ENCODE measurements around the gene POLE. TPM values are rescaled to one million over a fixed set of nuclear protein-coding genes. Genes with fewer than 3 reads are reported as not detected.

Gene POLE
- total RNA-seq, 4 donors from 2014 or later: 25.8 to 66.0 (median 36.9) TPM

DNA sequence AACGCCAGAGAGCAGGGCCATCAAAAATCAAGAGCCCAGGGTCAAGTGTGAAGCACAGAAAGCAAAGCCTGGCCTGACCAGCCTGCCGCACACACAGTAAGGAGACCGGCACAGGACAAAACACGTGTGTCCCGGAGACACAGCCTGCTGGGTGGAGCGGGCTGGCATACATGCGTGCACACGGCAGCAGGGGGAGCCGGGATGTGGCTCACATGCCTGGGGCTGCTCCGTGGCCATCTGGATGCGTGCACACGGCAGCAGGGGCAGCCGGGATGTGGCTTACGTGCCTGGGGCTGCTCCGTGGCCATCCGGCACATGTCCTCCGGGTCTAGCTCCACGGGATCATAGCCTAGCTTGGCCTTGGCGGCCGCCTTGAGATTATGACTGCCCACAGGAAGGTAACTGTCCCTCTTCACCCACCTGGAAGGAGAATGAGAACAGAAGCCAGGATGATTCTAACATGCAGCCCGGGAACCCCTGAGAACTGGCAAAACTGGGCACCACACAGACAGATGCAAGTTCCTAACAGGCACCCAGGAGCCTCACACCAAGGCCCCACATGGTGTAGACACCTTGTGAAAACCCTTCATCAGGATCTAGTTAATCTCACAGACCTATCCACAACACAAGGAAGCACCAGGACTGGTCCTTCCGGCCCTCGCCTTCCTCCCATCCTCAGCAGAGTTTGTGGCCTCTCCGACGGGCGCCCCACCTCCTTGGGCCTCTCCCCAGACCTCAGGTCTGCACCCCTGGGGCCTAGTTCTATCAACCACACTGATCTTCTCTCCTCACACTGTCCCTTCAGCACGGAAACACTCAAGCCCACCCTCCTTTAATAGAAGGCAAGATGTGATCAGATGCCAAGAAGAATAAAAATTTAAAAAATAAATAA is 13.6 kb downstream of the POLE start:
- intact Hi-C loops (cut with DNase I; ENCODE audit: low total_unique reads): no loop called here
- no peak overlapping the region for H3K4me3 ChIP-seq (ENCODE audit: low read depth, poor library complexity, severe bottlenecking)
- WGBS, 2 donors: 92 to 94% methylated on average over 13 to 27 of the region's 27 CpGs
- no peak for DNase-seq (ENCODE audit: low spot score in 2 of 2)
- TF ChIP-seq POLR2A (IDR thresholded peaks at IDR 0.05) (no peak), CTCF (IDR thresholded peaks at IDR 0.05) (no peak)

DNA sequence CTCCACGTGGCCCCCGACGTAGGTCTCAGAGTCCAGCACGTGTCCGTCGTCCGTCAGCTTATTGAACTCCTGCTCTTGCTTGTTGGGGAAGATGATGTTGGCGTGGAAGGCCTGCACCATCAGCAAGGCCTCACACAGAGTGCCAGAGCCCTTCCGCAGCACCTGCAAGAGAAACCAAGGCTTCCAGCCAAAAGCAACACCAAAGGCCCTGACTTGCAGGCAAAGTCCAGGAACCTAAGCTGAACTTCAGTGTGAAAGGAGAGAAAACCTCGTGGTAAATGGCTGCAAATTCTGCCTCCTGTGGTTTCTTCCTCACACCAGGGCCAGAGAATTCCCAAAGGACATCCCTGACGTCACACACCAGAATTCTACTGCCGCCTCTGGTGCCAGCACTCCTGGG is 14.5 kb downstream of the POLE start:
- intact Hi-C loops (cut with DNase I; ENCODE audit: low total_unique reads): no loop called here
- 89 to 91% methylated on average over 12 of the region's 12 CpGs for WGBS, 2 donors
- no peak for DNase-seq (ENCODE audit: low spot score in 2 of 2)
- no peak for TF ChIP-seq POLR2A (IDR thresholded peaks at IDR 0.05)
- no peak for TF ChIP-seq CTCF (IDR thresholded peaks at IDR 0.05)
- no peak overlapping the region for H3K4me3 ChIP-seq (ENCODE audit: low read depth, poor library complexity, severe bottlenecking)

GRCh38 chr12:132672116-132672515 is 15.0 kb downstream of the POLE start:
- TF ChIP-seq POLR2A (IDR thresholded peaks at IDR 0.05): no peak
- no peak for TF ChIP-seq CTCF (IDR thresholded peaks at IDR 0.05)
- no peak for DNase-seq (ENCODE audit: low spot score in 2 of 2)
- H3K4me3 ChIP-seq (ENCODE audit: low read depth, poor library complexity, severe bottlenecking): no peak overlapping the region
- intact Hi-C loops (cut with DNase I; ENCODE audit: low total_unique reads): no loop called here
- 86 to 94% methylated on average over 16 of the region's 16 CpGs for whole genome bisulfite sequencing, 2 donors

GRCh38 chr12:132669166-132669879 is 17.8 kb downstream of the POLE start:
- 90 to 91% methylated on average over 17 of the region's 17 CpGs for WGBS, 2 donors
- no peak for TF ChIP-seq POLR2A (IDR thresholded peaks at IDR 0.05)
- no peak for TF ChIP-seq CTCF (IDR thresholded peaks at IDR 0.05)
- no peak for DNase-seq (ENCODE audit: low spot score in 2 of 2)
- intact Hi-C loops (cut with DNase I; ENCODE audit: low total_unique reads): no loop called here
- H3K4me3 ChIP-seq (ENCODE audit: low read depth, poor library complexity, severe bottlenecking): no peak overlapping the region

DNA sequence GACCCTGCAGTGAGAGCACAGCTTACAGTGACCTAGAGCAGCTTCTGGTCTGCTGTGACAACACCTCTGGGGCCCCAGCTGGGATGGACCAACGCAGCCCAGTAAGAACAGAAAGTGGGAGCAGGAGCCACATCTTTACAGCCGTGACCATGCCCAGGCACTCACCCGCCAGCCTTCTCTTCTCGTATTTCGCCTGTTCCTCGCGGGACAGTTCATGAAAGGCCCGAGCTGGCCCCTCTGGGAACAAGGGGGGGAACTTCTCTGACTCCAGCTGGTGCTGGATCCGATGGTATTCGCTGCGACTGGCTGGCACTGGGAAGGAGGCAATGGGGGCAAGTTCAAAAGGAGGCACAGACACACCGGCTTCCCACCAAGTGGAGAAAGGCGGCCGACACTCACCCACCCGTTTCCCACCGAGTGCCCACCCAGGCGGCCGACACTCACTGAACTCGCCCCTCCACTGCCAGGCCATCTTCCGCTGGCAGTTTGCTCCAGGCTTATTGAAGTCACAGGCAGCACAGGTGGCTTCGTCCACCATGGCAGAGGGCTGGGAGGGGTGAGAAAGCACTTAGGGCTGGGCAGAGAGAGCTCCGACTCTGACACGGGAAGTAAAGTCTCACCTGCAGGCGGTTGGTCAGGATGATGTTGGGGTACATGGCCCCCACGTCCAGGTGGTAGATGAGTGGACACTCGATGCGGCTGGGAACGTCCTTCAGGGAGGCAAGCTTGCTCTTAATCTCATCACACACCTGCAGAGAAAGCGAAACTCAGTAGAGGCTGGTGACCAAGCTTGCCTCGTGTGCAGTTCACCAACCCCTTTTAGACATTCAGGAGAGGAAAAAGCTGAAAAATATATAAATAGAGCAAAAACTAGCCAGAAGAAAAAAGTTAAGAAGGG is 18.7 kb downstream of the POLE start:
- no peak for TF ChIP-seq CTCF (IDR thresholded peaks at IDR 0.05)
- no peak for TF ChIP-seq POLR2A (IDR thresholded peaks at IDR 0.05)
- WGBS, 2 donors: 94% methylated on average over 30 of the region's 30 CpGs
- no peak for DNase-seq (ENCODE audit: low spot score in 2 of 2)
- H3K4me3 ChIP-seq (ENCODE audit: low read depth, poor library complexity, severe bottlenecking): no peak overlapping the region
- intact Hi-C loops (cut with DNase I; ENCODE audit: low total_unique reads): no loop called here

Data from lower leg skin (tissue), 4 donors.